Measurements from ENCODE around the gene PBOV1. TPM values are rescaled to one million over a fixed set of nuclear protein-coding genes. Genes with fewer than 3 reads are reported as not detected.

The PBOV1 gene
- total and polyA plus RNA-seq, 11 donors = not detected

DNA sequence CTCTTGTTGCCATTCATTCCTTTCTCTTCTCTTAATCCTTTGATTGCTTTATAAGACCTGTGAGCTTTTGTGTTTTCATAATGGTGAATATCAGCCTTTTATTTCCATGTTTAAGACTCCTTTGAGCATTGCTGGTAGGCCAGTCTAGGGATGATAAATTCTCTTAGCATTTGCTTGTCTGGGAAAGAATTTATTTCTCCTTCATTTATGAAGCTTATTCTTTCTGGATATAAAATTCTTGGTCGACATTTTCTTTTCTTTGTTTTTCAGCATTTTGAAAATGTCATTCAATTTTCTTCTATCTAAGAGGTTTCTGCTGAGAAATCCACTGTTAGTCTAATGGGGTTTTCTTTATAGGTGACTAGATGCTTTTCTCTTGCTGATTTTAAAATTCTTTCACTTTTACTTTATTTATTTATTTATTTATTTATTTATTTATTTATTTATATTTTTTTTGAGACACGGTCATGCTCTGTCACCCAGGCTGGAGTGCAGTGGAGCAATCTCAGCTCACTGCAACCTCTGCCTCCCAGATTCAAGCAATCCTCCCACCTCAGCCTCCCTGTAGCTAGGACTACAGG lies 41.5 kb downstream of the PBOV1 start:
- 88 to 93% (median 91%) methylated on average over 2 of the region's 2 CpGs for WGBS, 4 donors
- ATAC-seq (no peak), DNase-seq (no peak)
- H3K4me1 ChIP-seq = no peaks in the 10 kb centered on the region
- no peak overlapping the region for H3K4me3 ChIP-seq
- no peak for TF ChIP-seq POLR2A (IDR thresholded peaks at IDR 0.05)
- TF ChIP-seq, protein P1, sequence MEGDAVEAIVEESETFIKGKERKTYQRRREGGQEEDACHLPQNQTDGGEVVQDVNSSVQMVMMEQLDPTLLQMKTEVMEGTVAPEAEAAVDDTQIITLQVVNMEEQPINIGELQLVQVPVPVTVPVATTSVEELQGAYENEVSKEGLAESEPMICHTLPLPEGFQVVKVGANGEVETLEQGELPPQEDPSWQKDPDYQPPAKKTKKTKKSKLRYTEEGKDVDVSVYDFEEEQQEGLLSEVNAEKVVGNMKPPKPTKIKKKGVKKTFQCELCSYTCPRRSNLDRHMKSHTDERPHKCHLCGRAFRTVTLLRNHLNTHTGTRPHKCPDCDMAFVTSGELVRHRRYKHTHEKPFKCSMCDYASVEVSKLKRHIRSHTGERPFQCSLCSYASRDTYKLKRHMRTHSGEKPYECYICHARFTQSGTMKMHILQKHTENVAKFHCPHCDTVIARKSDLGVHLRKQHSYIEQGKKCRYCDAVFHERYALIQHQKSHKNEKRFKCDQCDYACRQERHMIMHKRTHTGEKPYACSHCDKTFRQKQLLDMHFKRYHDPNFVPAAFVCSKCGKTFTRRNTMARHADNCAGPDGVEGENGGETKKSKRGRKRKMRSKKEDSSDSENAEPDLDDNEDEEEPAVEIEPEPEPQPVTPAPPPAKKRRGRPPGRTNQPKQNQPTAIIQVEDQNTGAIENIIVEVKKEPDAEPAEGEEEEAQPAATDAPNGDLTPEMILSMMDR (IDR thresholded peaks at IDR 0.05) = no peak
- peaks cover 0 to 37% (median 14%) of the 10 kb centered on the region in 12 donors for H3K9me3 ChIP-seq
- H3K27ac ChIP-seq = no peak overlapping the region
- intact Hi-C loops (cut with DNase I) = no loop called here
- H3K36me3 ChIP-seq = no peaks in the 10 kb centered on the region
- H3K27me3 ChIP-seq = no peaks in the 10 kb centered on the region

DNA sequence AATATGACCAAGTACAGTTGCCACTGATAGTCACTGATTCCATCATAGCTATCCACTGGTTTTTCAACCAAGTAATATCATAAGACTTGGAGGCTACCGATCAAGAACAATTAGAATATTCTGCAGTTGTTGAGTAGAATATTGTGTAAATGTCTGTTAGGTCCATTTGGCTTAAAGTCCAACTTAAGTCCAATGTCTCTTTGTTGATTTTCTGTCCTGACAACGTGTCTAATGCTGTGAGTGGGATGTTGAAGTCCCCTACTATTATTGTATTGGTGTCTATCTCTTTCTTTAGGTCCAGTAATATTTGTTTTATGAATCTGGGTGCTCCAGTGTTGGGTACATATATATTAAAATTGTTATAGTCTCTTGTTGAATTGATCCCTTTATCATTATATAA lies 42.7 kb downstream of the PBOV1 start:
- WGBS, 4 donors = 85 to 91% (median 85%) methylated on average over 2 of the region's 2 CpGs
- intact Hi-C loops (cut with DNase I) = no loop called here
- H3K36me3 ChIP-seq = peaks cover 0 to 8% (median 0%) of the 10 kb centered on the region in 9 donors
- H3K9me3 ChIP-seq = peaks cover 0 to 37% (median 14%) of the 10 kb centered on the region in 12 donors
- peaks cover 0 to 3% (median 0%) of the 10 kb centered on the region in 9 donors for H3K27me3 ChIP-seq
- H3K27ac ChIP-seq = no peak overlapping the region
- no peaks in the 10 kb centered on the region for H3K4me1 ChIP-seq
- TF ChIP-seq, protein P1 (IDR thresholded peaks at IDR 0.05) = no peak
- TF ChIP-seq POLR2A (IDR thresholded peaks at IDR 0.05) = no peak
- H3K4me3 ChIP-seq = no peak overlapping the region
- no peak for DNase-seq
- no peak for ATAC-seq

Other genes with a start within 250 kb of the PBOV1 start
- gene PERP, start 111.1 kb downstream of the PBOV1 start, total RNA-seq = 10 to 100 TPM; 49.5 to 73.4 (median 53.6) TPM
- gene PERP, start 111.1 kb downstream of the PBOV1 start, polyA plus RNA-seq = 10 to 100 TPM; 41.0 to 54.2 TPM
- gene ARFGEF3, start 56.6 kb downstream of the PBOV1 start, total RNA-seq = 10 to 100 TPM in 1 of 9 donors, 1 to 10 TPM in 8; 1.0 to 11.9 (median 2.8) TPM
- under 1 TPM; 0.58 to 0.65 TPM for gene ARFGEF3, start 56.6 kb downstream of the PBOV1 start, polyA plus RNA-seq
- not detected for gene SMIM28, start 159.4 kb upstream of the PBOV1 start, total RNA-seq
- not detected for gene SMIM28, start 159.4 kb upstream of the PBOV1 start, polyA plus RNA-seq
- 100 to 1,000 TPM in 4 of 9 donors, 10 to 100 TPM in 5; 45.1 to 110 (median 92.6) TPM for gene HEBP2, start 185.7 kb upstream of the PBOV1 start, total RNA-seq
- 10 to 100 TPM; 20.3 to 52.1 TPM for gene HEBP2, start 185.7 kb upstream of the PBOV1 start, polyA plus RNA-seq

Data from heart left ventricle (tissue), 16 donors.